Stomach (tissue), 4 donors: ENCODE results near the gene FRMPD1.

Experiments
- POLR2AphosphoS5 ChIP-seq, 3 donors: sonication (generic); formaldehyde crosslinking; IDR thresholded peaks; one replicate each; pipeline ENCODE4 v1.6.1; 2016; ENCODE audit warnings: antibody characterized with exemption in 3 of 3
- TF ChIP-seq, protein P1 (sequence below), 7 experiments: fragments of 450-650 bp in 4 of 7; fragments of 200-600 bp in 3 of 7; sonication (generic) in 3 of 7; IDR thresholded peaks; one replicate each; pipeline ENCODE4 v1.5.1; 2016 to 2019; ENCODE audit warnings: antibody characterized with exemption in 7 of 7, control low read depth in 2 of 7, mild to moderate bottlenecking in 1 of 7

- TF ChIP-seq, protein P1, sequence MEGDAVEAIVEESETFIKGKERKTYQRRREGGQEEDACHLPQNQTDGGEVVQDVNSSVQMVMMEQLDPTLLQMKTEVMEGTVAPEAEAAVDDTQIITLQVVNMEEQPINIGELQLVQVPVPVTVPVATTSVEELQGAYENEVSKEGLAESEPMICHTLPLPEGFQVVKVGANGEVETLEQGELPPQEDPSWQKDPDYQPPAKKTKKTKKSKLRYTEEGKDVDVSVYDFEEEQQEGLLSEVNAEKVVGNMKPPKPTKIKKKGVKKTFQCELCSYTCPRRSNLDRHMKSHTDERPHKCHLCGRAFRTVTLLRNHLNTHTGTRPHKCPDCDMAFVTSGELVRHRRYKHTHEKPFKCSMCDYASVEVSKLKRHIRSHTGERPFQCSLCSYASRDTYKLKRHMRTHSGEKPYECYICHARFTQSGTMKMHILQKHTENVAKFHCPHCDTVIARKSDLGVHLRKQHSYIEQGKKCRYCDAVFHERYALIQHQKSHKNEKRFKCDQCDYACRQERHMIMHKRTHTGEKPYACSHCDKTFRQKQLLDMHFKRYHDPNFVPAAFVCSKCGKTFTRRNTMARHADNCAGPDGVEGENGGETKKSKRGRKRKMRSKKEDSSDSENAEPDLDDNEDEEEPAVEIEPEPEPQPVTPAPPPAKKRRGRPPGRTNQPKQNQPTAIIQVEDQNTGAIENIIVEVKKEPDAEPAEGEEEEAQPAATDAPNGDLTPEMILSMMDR (IDR thresholded peaks at IDR 0.05): no peak
- no peak for TF ChIP-seq POLR2AphosphoS5 (IDR thresholded peaks at IDR 0.05)
Measured at GRCh38 chr9:37676411-37676830, 25.7 kb downstream of the FRMPD1 start.
